Esophagus squamous epithelium (tissue), 4 donors: ENCODE measurements around the gene MALRD1.

ENCODE experiments used
- CTCF ChIP-seq, 6 experiments: fragments of 450-650 bp in 4 of 6; fragments of 200-600 bp in 2 of 6; sonication (generic) in 2 of 6; IDR thresholded peaks; one replicate each; pipeline ENCODE4 v1.5.1; 2016 to 2019; ENCODE audit warnings: antibody characterized with exemption in 6 of 6, mild to moderate bottlenecking in 4 of 6, moderate library complexity in 4 of 6
- POLR2A ChIP-seq, 4 donors: fragments of 450-650 bp; IDR thresholded peaks; one replicate each; pipeline ENCODE4 v1.6.1; 2017; ENCODE audit warnings: antibody characterized with exemption in 4 of 4, mild to moderate bottlenecking in 4 of 4, moderate library complexity in 3 of 4

GRCh38 chr10:19468413-19468812 is 419.8 kb downstream of the MALRD1 start:
- TF ChIP-seq CTCF (IDR thresholded peaks at IDR 0.05) (no peak), POLR2A (IDR thresholded peaks at IDR 0.05) (no peak)
